ENCODE measurements around the gene FAM98B. TPM values are rescaled to one million over a fixed set of nuclear protein-coding genes. Genes with fewer than 3 reads are reported as not detected.

Gene FAM98B
- total RNA-seq, 1 experiment from 2014 or later = 38.1 TPM

DNA sequence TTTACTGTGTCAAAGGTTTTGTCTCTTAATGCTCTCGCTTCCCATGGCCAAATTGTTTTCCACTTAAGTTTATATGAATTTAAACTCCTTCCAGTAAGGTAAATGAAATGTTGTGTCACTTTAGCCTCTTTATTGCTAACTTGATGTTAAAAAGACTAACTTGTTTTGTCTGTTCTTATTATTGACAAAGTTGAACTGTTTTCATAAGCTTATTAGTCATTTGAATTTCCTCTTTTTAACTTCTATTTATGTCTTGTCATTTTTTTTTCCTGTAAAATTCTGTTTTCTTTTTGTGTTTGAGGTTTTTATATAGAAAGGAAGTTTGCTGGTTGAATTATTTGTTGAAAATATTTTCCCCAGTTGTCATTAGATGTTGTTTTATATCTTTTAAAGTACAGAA is 25.8 kb downstream of the FAM98B start:
- ChIA-PET CTCF (interaction anchor here (1.1 kb wide), 1 partner anchor 220 kb away, joined by 3 read pairs; no protein-coding TSS in a partner anchor), POLR2A (no interaction called here)
- Mint-ChIP-seq H3K9me3 (no peaks in the 10 kb centered on the region), H3K36me3 (peaks cover 39% of the 10 kb centered on the region), H3K27me3 (ENCODE audit: low read depth) (no peaks in the 10 kb centered on the region), H3K4me3 (no peak overlapping the region), H3K4me1 (no peaks in the 10 kb centered on the region), H3K27ac (no peak overlapping the region)
- no peak for TF ChIP-seq ZNF317 (CRISPR knock-in tag; IDR thresholded peaks at IDR 0.05; ENCODE audit: borderline replicate concordance, low read depth)
- TF ChIP-seq, protein P1, sequence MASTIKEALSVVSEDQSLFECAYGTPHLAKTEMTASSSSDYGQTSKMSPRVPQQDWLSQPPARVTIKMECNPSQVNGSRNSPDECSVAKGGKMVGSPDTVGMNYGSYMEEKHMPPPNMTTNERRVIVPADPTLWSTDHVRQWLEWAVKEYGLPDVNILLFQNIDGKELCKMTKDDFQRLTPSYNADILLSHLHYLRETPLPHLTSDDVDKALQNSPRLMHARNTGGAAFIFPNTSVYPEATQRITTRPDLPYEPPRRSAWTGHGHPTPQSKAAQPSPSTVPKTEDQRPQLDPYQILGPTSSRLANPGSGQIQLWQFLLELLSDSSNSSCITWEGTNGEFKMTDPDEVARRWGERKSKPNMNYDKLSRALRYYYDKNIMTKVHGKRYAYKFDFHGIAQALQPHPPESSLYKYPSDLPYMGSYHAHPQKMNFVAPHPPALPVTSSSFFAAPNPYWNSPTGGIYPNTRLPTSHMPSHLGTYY (CRISPR knock-in tag; IDR thresholded peaks at IDR 0.05) = no peak
- TF ChIP-seq MXD4 (CRISPR knock-in tag; IDR thresholded peaks at IDR 0.05; ENCODE audit: borderline replicate concordance) = no peak
- TF ChIP-seq, protein P2, sequence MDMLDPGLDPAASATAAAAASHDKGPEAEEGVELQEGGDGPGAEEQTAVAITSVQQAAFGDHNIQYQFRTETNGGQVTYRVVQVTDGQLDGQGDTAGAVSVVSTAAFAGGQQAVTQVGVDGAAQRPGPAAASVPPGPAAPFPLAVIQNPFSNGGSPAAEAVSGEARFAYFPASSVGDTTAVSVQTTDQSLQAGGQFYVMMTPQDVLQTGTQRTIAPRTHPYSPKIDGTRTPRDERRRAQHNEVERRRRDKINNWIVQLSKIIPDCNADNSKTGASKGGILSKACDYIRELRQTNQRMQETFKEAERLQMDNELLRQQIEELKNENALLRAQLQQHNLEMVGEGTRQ (CRISPR knock-in tag; IDR thresholded peaks at IDR 0.05) = no peak
- no peak for TF ChIP-seq TEAD1 (CRISPR knock-in tag; IDR thresholded peaks at IDR 0.05)
- ATAC-seq (no peak), DNase-seq (ENCODE audit: low spot score) (no peak)

DNA sequence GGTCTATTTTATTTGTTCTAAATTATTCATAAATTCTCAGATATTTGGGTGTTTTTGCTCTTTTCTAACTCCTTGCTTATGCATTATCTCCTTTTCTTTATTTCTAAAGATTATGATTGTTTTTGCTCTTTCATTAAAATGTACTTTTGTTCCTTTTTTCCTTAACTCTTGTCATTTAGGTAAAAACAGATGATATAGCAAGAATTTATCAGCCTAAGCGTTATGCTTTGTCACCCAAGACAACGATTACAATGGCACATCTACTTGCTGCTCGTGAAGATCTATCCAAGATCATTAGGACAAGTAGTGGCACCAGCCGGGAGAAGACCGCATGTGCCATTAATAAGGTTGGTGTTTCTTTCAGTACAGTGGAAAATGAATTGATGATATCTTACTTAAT is 27.2 kb downstream of the FAM98B start:
- ATAC-seq = no peak

More for the DNA sequence above, 27.2 kb downstream of the FAM98B start:
- Mint-ChIP-seq H3K27me3 (ENCODE audit: low read depth) (no peaks in the 10 kb centered on the region), H3K9me3 (no peaks in the 10 kb centered on the region), H3K27ac (no peak overlapping the region), H3K36me3 (peaks cover 29% of the 10 kb centered on the region), H3K4me1 (no peaks in the 10 kb centered on the region), H3K4me3 (no peak overlapping the region)
- POLR2A ChIA-PET = no interaction called here
- CTCF ChIA-PET = interaction anchor here (1.0 kb wide), 1 partner anchor 83 kb away, joined by 3 read pairs; no protein-coding TSS in a partner anchor
- TF ChIP-seq EMX1 (CRISPR knock-in tag; IDR thresholded peaks at IDR 0.05) (no peak), FOXJ3 (CRISPR knock-in tag; IDR thresholded peaks at IDR 0.05; ENCODE audit: borderline replicate concordance) (no peak), NR1H2 (CRISPR knock-in tag; IDR thresholded peaks at IDR 0.05) (no peak), NR2C2 (CRISPR knock-in tag; IDR thresholded peaks at IDR 0.05) (no peak), TEAD4 (CRISPR knock-in tag; IDR thresholded peaks at IDR 0.05) (no peak), TP53 (CRISPR knock-in tag; IDR thresholded peaks at IDR 0.05) (no peak), GABPB1 (CRISPR knock-in tag; IDR thresholded peaks at IDR 0.05) (no peak), ZNF396 (CRISPR knock-in tag; IDR thresholded peaks at IDR 0.05; ENCODE audit: borderline replicate concordance) (no peak), SOX15 (CRISPR knock-in tag; IDR thresholded peaks at IDR 0.05) (no peak)
- TF ChIP-seq, protein P3, sequence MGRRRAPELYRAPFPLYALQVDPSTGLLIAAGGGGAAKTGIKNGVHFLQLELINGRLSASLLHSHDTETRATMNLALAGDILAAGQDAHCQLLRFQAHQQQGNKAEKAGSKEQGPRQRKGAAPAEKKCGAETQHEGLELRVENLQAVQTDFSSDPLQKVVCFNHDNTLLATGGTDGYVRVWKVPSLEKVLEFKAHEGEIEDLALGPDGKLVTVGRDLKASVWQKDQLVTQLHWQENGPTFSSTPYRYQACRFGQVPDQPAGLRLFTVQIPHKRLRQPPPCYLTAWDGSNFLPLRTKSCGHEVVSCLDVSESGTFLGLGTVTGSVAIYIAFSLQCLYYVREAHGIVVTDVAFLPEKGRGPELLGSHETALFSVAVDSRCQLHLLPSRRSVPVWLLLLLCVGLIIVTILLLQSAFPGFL (CRISPR knock-in tag; IDR thresholded peaks at IDR 0.05; ENCODE audit: borderline replicate concordance) = no peak
- TF ChIP-seq, protein P4, sequence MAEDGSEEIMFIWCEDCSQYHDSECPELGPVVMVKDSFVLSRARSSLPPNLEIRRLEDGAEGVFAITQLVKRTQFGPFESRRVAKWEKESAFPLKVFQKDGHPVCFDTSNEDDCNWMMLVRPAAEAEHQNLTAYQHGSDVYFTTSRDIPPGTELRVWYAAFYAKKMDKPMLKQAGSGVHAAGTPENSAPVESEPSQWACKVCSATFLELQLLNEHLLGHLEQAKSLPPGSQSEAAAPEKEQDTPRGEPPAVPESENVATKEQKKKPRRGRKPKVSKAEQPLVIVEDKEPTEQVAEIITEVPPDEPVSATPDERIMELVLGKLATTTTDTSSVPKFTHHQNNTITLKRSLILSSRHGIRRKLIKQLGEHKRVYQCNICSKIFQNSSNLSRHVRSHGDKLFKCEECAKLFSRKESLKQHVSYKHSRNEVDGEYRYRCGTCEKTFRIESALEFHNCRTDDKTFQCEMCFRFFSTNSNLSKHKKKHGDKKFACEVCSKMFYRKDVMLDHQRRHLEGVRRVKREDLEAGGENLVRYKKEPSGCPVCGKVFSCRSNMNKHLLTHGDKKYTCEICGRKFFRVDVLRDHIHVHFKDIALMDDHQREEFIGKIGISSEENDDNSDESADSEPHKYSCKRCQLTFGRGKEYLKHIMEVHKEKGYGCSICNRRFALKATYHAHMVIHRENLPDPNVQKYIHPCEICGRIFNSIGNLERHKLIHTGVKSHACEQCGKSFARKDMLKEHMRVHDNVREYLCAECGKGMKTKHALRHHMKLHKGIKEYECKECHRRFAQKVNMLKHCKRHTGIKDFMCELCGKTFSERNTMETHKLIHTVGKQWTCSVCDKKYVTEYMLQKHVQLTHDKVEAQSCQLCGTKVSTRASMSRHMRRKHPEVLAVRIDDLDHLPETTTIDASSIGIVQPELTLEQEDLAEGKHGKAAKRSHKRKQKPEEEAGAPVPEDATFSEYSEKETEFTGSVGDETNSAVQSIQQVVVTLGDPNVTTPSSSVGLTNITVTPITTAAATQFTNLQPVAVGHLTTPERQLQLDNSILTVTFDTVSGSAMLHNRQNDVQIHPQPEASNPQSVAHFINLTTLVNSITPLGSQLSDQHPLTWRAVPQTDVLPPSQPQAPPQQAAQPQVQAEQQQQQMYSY (CRISPR knock-in tag; IDR thresholded peaks at IDR 0.05) = no peak
- TF ChIP-seq, protein P5, sequence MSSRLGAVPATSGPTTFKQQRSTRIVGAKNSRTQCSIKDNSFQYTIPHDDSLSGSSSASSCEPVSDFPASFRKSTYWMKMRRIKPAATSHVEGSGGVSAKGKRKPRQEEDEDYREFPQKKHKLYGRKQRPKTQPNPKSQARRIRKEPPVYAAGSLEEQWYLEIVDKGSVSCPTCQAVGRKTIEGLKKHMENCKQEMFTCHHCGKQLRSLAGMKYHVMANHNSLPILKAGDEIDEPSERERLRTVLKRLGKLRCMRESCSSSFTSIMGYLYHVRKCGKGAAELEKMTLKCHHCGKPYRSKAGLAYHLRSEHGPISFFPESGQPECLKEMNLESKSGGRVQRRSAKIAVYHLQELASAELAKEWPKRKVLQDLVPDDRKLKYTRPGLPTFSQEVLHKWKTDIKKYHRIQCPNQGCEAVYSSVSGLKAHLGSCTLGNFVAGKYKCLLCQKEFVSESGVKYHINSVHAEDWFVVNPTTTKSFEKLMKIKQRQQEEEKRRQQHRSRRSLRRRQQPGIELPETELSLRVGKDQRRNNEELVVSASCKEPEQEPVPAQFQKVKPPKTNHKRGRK (CRISPR knock-in tag; IDR thresholded peaks at IDR 0.05; ENCODE audit: borderline replicate concordance) = no peak
- TF ChIP-seq, protein P6, sequence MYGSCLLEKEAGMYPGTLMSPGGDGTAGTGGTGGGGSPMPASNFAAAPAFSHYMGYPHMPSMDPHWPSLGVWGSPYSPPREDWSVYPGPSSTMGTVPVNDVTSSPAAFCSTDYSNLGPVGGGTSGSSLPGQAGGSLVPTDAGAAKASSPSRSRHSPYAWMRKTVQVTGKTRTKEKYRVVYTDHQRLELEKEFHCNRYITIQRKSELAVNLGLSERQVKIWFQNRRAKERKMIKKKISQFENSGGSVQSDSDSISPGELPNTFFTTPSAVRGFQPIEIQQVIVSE (CRISPR knock-in tag; IDR thresholded peaks at IDR 0.05; ENCODE audit: borderline replicate concordance) = no peak
- DNase-seq (ENCODE audit: low spot score) = no peak
